Stomach (tissue), 9 donors: ENCODE data around the gene ADTRP. TPM values are rescaled to one million over a fixed set of nuclear protein-coding genes. Genes with fewer than 3 reads are reported as not detected.
"Not testable (repeated sequence)": the region's sequence is repeated elsewhere in the genome, so short reads cannot be mapped to it uniquely, and the experiment has no call there.

Experiments
- DNase-seq, 2 donors: peaks; one replicate each; pipeline versions ENCODE4 v3.0.0 to v3.0.0-alpha.2; 2013 to 2019
- H3K27ac ChIP-seq, 5 donors: fragments of 200-600 bp in 4 of 5; sonication (generic) in 4 of 5; one replicate each; pipeline ENCODE4 v1.5.1; 2013 to 2019; ENCODE audit warnings: mild to moderate bottlenecking in 1 of 5, moderate library complexity in 1 of 5
- H3K27me3 ChIP-seq, 3 donors: fragments of 200-600 bp; sonication (generic); one replicate each; pipeline ENCODE4 v1.5.1; 2017 to 2019; ENCODE audit warnings: mixed run types in 1 of 3
- H3K36me3 ChIP-seq, 4 donors: fragments of 200-600 bp; sonication (generic); 1 replicate in 3 of 4; 2 replicates in 1 of 4; pipeline ENCODE4 v1.5.1; 2016 to 2019
- H3K4me1 ChIP-seq, 4 donors: fragments of 200-600 bp; sonication (generic); one replicate each; pipeline ENCODE4 v1.5.1; 2016 to 2019
- H3K4me3 ChIP-seq, 4 donors: fragments of 200-600 bp; sonication (generic) in 3 of 4; one replicate each; pipeline ENCODE4 v1.5.1; 2016 to 2019; ENCODE audit warnings: mild to moderate bottlenecking in 1 of 4
- H3K9me3 ChIP-seq, 4 donors: fragments of 200-600 bp; sonication (generic); one replicate each; pipeline ENCODE4 v1.5.1; 2016 to 2019
- CTCF ChIP-seq, 7 experiments: fragments of 450-650 bp in 4 of 7; fragments of 200-600 bp in 3 of 7; sonication (generic) in 3 of 7; IDR thresholded peaks; one replicate each; pipeline ENCODE4 v1.5.1; 2016 to 2019; ENCODE audit warnings: antibody characterized with exemption in 7 of 7, control low read depth in 2 of 7, mild to moderate bottlenecking in 1 of 7
- EP300 ChIP-seq: sonication (generic); formaldehyde crosslinking; IDR thresholded peaks from one replicate; pipeline ENCODE4 v1.6.1; 2017; ENCODE audit warnings: antibody characterized with exemption
- POLR2A ChIP-seq, 4 donors: fragments of 450-650 bp; IDR thresholded peaks; one replicate each; pipeline ENCODE4 v1.6.1; 2016; ENCODE audit warnings: antibody characterized with exemption in 4 of 4, control low read depth in 2 of 4, mild to moderate bottlenecking in 1 of 4, moderate library complexity in 1 of 4
- POLR2AphosphoS5 ChIP-seq, 3 donors: sonication (generic); formaldehyde crosslinking; IDR thresholded peaks; one replicate each; pipeline ENCODE4 v1.6.1; 2016; ENCODE audit warnings: antibody characterized with exemption in 3 of 3
- WGBS, 5 donors: extraction: QIAGEN DNeasy Blood & Tissue Kit in 3 of 5; methylation state at CpG; one replicate each; pipeline versions ENCODE4 v1.1.5 to v1.1.7; 2013 to 2018; 5-methylcytosine and 5-hydroxymethylcytosine counted together
- intact Hi-C: fragments of 100-400 bp; cut with DNase I; formaldehyde crosslinking; loops from one replicate; pipeline ENCODE4 v1.15.1; 2023; ENCODE audit warnings: low total_unique reads
- polyA plus RNA-seq, 3 donors: library from polyadenylated mRNA; stranded (reverse); fragments of 200-250 nt; gene quantifications; one replicate each; pipeline ENCODE4 v1.2.3, GENCODE V29; 2013
- total RNA-seq, 5 donors: library from RNA; depleted of rRNA; stranded (reverse); fragments of >200 nt; gene quantifications; one replicate each; pipeline versions ENCODE4 v1.1.0 to v1.2.3, GENCODE V29; 2014 to 2016
- donor health status: healthy with polysubstance abuse.
- donor health status: Bipolar disorder and iron deficiency.
- donor health status: healthy.

ADTRP gene
- total and polyA plus RNA-seq, 8 donors = 3.9 to 63.6 (median 20.8) TPM

- Histone ChIP-seq H3K4me3 (no peak overlapping the region), H3K9me3 (peaks cover 0 to 14% (median 10%) of the 10 kb centered on the region in 4 donors), H3K27me3 (no peaks in the 10 kb centered on the region), H3K27ac (no peak overlapping the region), H3K4me1 (no peaks in the 10 kb centered on the region), H3K36me3 (no peaks in the 10 kb centered on the region)
- no peak for DNase-seq
- WGBS, 5 donors = 69 to 85% (median 78%) methylated on average over 1 of the region's 1 CpG
- intact Hi-C loops = no loop called here
- TF ChIP-seq POLR2AphosphoS5 (IDR thresholded peaks at IDR 0.05) (no peak), POLR2A (IDR thresholded peaks at IDR 0.05) (no peak), EP300 (no peak), CTCF (IDR thresholded peaks at IDR 0.05) (no peak)
Observed at GRCh38 chr6:11681357-11681756, 97.2 kb downstream of the ADTRP start.

- H3K27ac ChIP-seq, intact Hi-C loops, H3K36me3 ChIP-seq, H3K27me3 ChIP-seq, H3K4me1 ChIP-seq, DNase-seq, H3K4me3 ChIP-seq: not testable (repeated sequence)
- 88 to 94% (median 94%) methylated on average over 7 of the region's 7 CpGs for WGBS, 5 donors
- peaks cover 0 to 14% (median 10%) of the 10 kb centered on the region in 4 donors for H3K9me3 ChIP-seq
Observed at GRCh38 chr6:11680479-11680878, 98.1 kb downstream of the ADTRP start.

GRCh38 chr6:11679099-11679498 lies 99.5 kb downstream of the ADTRP start:
- TF ChIP-seq POLR2AphosphoS5 (IDR thresholded peaks at IDR 0.05) (no peak), POLR2A (IDR thresholded peaks at IDR 0.05) (no peak), CTCF (IDR thresholded peaks at IDR 0.05) (no peak), EP300 (no peak)
- WGBS, 5 donors = 73 to 80% (median 75%) methylated on average over 2 of the region's 2 CpGs
- Histone ChIP-seq H3K4me1 (no peaks in the 10 kb centered on the region), H3K36me3 (no peaks in the 10 kb centered on the region), H3K27me3 (no peaks in the 10 kb centered on the region), H3K27ac (no peak overlapping the region), H3K4me3 (no peak overlapping the region), H3K9me3 (peaks cover 0 to 14% (median 10%) of the 10 kb centered on the region in 4 donors)
- no peak for DNase-seq
- intact Hi-C loops = no loop called here

GRCh38 chr6:11675601-11676000 lies 103.0 kb downstream of the ADTRP start:
- Histone ChIP-seq H3K4me3 (no peak overlapping the region), H3K9me3 (peaks cover 0 to 7% (median 6%) of the 10 kb centered on the region in 4 donors), H3K36me3 (no peaks in the 10 kb centered on the region), H3K27ac (no peak overlapping the region), H3K27me3 (no peaks in the 10 kb centered on the region), H3K4me1 (no peaks in the 10 kb centered on the region)
- 62 to 93% (median 84%) methylated on average over 2 of the region's 2 CpGs for WGBS, 5 donors
- no peak for DNase-seq
- TF ChIP-seq EP300 (no peak), CTCF (IDR thresholded peaks at IDR 0.05) (peak in 1 of 7 experiments; percentile 15), POLR2A (IDR thresholded peaks at IDR 0.05) (no peak)
- intact Hi-C loops = no loop called here

- DNase-seq = no peak
- Histone ChIP-seq H3K27ac (no peak overlapping the region), H3K4me3 (no peak overlapping the region), H3K9me3 (no peaks in the 10 kb centered on the region), H3K4me1 (no peaks in the 10 kb centered on the region), H3K27me3 (no peaks in the 10 kb centered on the region), H3K36me3 (no peaks in the 10 kb centered on the region)
- WGBS, 5 donors = 71 to 90% (median 83%) methylated on average over 5 of the region's 5 CpGs
- intact Hi-C loops = no loop called here
- TF ChIP-seq EP300 = no peak
- TF ChIP-seq POLR2AphosphoS5 (IDR thresholded peaks at IDR 0.05) = no peak
- TF ChIP-seq CTCF (IDR thresholded peaks at IDR 0.05) = no peak
- TF ChIP-seq POLR2A (IDR thresholded peaks at IDR 0.05) = no peak
Observed at GRCh38 chr6:11672669-11673068, 105.9 kb downstream of the ADTRP start.
